NT2/D1 (cell line): ENCODE data around the gene DACH2.

ENCODE experiments used
- DNase-seq: peaks from one replicate; pipeline ENCODE4 v3.0.0-alpha.2; 2011; ENCODE audit warnings: low read depth, low spot score
- H3K27me3 ChIP-seq: 2 replicates; pipeline ENCODE4 v1.6.0; 2011; ENCODE audit warnings: mild to moderate bottlenecking; ENCODE audit not compliant: insufficient read length, insufficient read depth
- H3K36me3 ChIP-seq: 2 replicates; pipeline ENCODE4 v1.6.1; 2011; ENCODE audit warnings: mild to moderate bottlenecking, low read length, mixed read lengths; ENCODE audit not compliant: insufficient read depth, insufficient read length
- H3K4me1 ChIP-seq: 2 replicates; pipeline ENCODE4 v1.5.1; 2011; ENCODE audit not compliant: insufficient read depth, insufficient read length
- H3K4me3 ChIP-seq: 2 replicates; pipeline ENCODE4 v1.5.1; 2011; ENCODE audit warnings: low read depth; ENCODE audit not compliant: insufficient read length
- H3K9ac ChIP-seq: 2 replicates; pipeline ENCODE4 v1.6.0; 2011; ENCODE audit warnings: low read depth; ENCODE audit not compliant: insufficient read length
- H3K9me3 ChIP-seq: 2 replicates; pipeline ENCODE4 v1.5.1; 2011; ENCODE audit warnings: mild to moderate bottlenecking, low read length; ENCODE audit not compliant: insufficient read depth
- SUZ12 ChIP-seq: IDR thresholded peaks from 2 replicates; pipeline ENCODE4 v1.6.1; 2011; ENCODE audit not compliant: insufficient read length, insufficient read depth; ENCODE audit errors: extremely low read depth
- YY1 ChIP-seq: IDR thresholded peaks from 2 replicates; pipeline ENCODE4 v1.6.1; 2011; ENCODE audit not compliant: insufficient read length, insufficient read depth
- ZNF274 ChIP-seq: IDR thresholded peaks from 2 replicates; pipeline ENCODE4 v1.6.1; 2011; ENCODE audit warnings: mild to moderate bottlenecking, low read depth, low read length

The DACH2 gene

DNA sequence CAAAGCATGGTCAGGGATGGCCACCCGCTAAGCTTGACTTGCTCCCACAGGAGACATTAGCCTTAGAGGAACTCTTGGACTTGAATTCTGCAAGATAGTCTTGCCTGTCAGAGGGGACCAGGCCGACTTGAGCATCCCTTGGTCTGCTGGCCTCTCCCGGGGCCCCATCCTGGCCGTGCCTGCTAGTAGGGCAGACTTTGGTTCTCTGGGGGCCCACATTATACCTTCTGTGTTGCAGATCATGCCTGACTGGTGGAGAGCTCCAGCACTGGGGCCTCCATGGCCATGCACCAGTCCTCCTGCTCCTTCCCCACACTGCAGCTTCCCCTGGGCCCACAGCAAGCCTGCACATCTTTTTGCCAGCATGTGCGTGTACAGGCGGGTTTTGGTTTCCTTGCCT lies 46.5 kb downstream of the DACH2 start:
- DNase-seq: no peak
- Histone ChIP-seq H3K9me3 (no peaks in the 10 kb centered on the region), H3K4me1 (no peaks in the 10 kb centered on the region), H3K4me3 (no peak overlapping the region), H3K27me3 (no peaks in the 10 kb centered on the region), H3K36me3 (no peaks in the 10 kb centered on the region), H3K9ac (no peak overlapping the region)
- no peak for TF ChIP-seq YY1
- no peak for TF ChIP-seq ZNF274
- no peak for TF ChIP-seq SUZ12

DNA sequence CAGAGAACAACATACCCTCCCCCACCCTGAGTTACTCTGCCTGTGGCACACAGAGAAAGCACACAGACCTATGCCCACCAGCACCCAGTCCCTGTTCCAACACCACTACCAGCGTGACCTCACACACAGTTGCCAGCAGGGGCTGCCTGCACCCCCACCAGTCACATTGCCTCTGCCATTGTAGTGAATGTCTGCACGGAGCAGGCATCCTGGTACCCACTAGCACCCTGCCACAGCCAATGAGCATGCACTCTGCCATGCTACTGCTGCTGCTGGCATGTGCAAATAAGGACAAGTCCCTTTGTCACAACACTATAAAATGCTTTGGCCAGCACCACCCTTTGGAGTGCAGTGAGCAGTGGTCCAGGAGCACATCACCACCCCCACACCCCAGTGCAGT lies 47.1 kb downstream of the DACH2 start:
- no peak overlapping the region for H3K9ac ChIP-seq
- H3K27me3 ChIP-seq: no peaks in the 10 kb centered on the region
- no peak for DNase-seq
- H3K4me3 ChIP-seq: no peak overlapping the region
- no peaks in the 10 kb centered on the region for H3K9me3 ChIP-seq
- H3K36me3 ChIP-seq: no peaks in the 10 kb centered on the region
- TF ChIP-seq SUZ12: no peak
- no peak for TF ChIP-seq YY1
- no peak for TF ChIP-seq ZNF274
- H3K4me1 ChIP-seq: no peaks in the 10 kb centered on the region

DNA sequence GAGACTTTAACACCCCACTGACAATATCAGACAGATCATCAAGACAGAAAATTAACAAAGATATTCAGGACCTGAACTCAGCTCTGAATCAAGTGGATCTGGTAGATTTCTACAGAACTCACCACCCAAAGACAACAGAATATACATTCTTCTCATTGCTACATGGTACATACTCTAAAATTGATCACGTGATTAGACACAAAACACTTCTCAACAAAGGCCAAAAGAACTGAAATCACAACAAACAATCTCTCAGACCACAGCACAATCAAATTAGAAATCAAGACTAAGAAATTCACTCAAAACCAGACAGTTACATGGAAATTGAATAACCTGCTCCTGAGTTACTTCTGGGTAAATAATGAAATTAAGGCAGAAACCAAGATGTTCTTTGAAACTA lies 49.6 kb downstream of the DACH2 start:
- H3K4me3 ChIP-seq: no peak overlapping the region
- no peaks in the 10 kb centered on the region for H3K9me3 ChIP-seq
- no peak overlapping the region for H3K9ac ChIP-seq
- H3K36me3 ChIP-seq: no peaks in the 10 kb centered on the region
- TF ChIP-seq YY1 (no peak), SUZ12 (no peak), ZNF274 (no peak)
- no peaks in the 10 kb centered on the region for H3K4me1 ChIP-seq
- no peak for DNase-seq
- no peaks in the 10 kb centered on the region for H3K27me3 ChIP-seq

DNA sequence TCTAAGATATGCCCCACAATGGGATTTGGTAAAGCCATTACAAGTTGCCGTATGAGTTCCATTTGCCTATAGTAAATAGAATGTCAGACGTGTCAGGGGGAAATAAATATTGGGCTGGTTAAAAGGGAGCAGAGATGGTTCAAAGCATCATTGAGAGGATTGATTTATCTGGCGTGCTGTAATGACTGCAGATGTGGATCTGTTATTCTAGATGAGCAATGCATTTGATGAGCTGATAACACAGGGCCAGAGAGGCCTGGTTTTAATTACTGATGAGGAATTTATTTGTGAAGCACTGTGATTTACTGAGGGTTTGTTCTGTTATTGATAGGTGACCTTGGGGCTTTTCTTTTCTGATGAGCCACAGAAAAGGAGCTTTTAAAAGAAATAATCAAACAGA lies 62.5 kb downstream of the DACH2 start:
- no peak for DNase-seq
- TF ChIP-seq ZNF274: no peak
- no peak for TF ChIP-seq YY1
- TF ChIP-seq SUZ12: no peak

DNA sequence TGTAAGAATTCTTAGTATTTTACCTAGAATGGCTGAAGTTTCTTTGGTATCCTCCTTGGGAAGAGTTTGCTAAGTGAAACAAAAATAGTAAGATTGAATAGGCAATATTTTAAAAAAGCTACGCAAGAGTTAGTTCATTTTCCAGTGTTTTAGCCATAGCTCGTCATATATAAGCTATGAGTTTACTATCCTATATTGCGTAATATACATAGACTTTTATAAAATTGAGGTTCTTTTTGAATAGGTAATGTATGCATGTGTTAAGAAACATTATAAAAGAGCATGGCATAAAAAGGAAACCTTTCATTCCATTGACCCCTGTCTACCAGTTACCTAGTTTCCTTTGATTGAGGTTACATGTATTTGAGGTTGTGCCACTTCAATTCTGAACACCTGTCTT lies 67.0 kb downstream of the DACH2 start:
- H3K9me3 ChIP-seq: no peaks in the 10 kb centered on the region
- H3K36me3 ChIP-seq: no peaks in the 10 kb centered on the region
- no peak for DNase-seq
- H3K4me3 ChIP-seq: no peak overlapping the region
- no peaks in the 10 kb centered on the region for H3K27me3 ChIP-seq
- TF ChIP-seq SUZ12 (no peak), YY1 (no peak), ZNF274 (no peak)
- no peaks in the 10 kb centered on the region for H3K4me1 ChIP-seq
- no peak overlapping the region for H3K9ac ChIP-seq

More for the DNA sequence above, 62.5 kb downstream of the DACH2 start:
- Histone ChIP-seq H3K4me1 (no peaks in the 10 kb centered on the region), H3K36me3 (no peaks in the 10 kb centered on the region), H3K9ac (no peak overlapping the region), H3K27me3 (no peaks in the 10 kb centered on the region), H3K4me3 (no peak overlapping the region), H3K9me3 (no peaks in the 10 kb centered on the region)

DNA sequence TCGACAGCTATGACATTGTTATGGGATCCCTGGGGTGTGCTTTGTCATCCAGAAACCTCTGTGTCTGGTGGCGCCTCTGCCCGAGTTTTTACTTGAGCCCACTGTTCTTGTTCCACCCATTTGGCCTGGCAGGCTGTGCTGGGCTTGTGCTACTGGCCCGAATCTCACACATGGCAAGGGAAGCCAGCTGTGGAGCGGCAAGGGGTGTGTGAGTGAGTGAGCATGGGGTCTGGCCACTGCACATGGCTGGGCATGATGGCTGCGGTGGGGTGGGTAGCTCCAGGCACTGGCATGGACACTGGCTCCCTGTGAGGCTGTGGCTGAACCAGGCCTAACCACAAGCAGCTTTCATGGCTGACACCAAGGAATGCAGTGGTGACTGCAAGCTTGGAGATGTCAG lies 89.2 kb downstream of the DACH2 start:
- no peaks in the 10 kb centered on the region for H3K4me1 ChIP-seq
- H3K9me3 ChIP-seq: peaks cover 14% of the 10 kb centered on the region; the same call in 1 of the 2 replicates
- no peak for DNase-seq
- TF ChIP-seq ZNF274 (no peak), YY1 (no peak), SUZ12 (no peak)
- no peak overlapping the region for H3K4me3 ChIP-seq
- H3K27me3 ChIP-seq: no peaks in the 10 kb centered on the region
- H3K36me3 ChIP-seq: no peaks in the 10 kb centered on the region
- H3K9ac ChIP-seq: no peak overlapping the region

DNA sequence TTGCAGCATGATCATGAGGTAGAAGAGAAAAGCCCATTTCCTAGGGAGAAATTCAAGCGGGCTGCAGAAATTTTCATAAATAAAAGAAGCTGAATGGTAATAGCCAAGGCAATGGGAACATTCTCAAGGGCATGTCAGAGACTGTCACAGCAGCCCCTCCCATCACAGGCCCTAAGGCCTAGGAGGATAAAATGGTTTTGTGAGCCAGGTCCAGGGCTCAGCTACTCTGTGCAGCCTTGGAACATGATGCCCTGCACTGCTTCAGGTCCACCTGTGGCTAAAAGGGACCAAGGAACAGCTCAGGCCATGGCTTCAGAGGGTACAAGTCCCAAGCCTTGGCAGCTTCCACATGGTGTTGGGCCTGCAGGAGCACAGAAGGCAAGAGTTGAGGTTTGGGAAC lies 93.3 kb downstream of the DACH2 start:
- no peak for DNase-seq

More for the DNA sequence above, 93.3 kb downstream of the DACH2 start:
- Histone ChIP-seq H3K9ac (no peak overlapping the region), H3K4me1 (no peaks in the 10 kb centered on the region), H3K9me3 (peaks cover 14% of the 10 kb centered on the region; the same call in 1 of the 2 replicates), H3K27me3 (no peaks in the 10 kb centered on the region), H3K36me3 (no peaks in the 10 kb centered on the region), H3K4me3 (no peak overlapping the region)
- TF ChIP-seq ZNF274 (no peak), SUZ12 (no peak), YY1 (no peak)
